Measurements from ENCODE around the gene FAM111A. TPM values are rescaled to one million over a fixed set of nuclear protein-coding genes. Genes with fewer than 3 reads are reported as not detected.

The FAM111A gene
- total RNA-seq, 6 donors from 2014 or later = 29.9 to 78.6 (median 53.8) TPM

DNA sequence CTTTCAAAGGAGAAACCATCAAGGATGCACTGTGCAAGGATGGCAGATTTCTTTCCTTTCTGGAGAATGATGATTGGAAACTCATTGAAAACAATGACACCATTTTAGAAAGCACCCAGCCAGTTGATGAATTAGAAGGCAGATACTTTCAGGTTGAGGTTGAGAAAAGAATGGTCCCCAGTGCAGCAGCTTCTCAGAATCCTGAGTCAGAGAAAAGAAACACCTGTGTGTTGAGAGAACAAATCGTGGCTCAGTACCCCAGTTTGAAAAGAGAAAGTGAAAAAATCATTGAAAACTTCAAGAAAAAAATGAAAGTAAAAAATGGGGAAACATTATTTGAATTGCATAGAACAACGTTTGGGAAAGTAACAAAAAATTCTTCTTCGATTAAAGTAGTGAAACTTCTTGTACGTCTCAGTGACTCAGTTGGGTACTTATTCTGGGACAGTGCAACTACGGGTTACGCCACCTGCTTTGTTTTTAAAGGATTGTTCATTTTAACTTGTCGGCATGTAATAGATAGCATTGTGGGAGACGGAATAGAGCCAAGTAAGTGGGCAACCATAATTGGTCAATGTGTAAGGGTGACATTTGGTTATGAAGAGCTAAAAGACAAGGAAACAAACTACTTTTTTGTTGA is 9.8 kb downstream of the FAM111A start:
- 88 to 89% methylated on average over 8 of the region's 8 CpGs for WGBS, 2 donors
- ATAC-seq (ENCODE audit: low FRiP score in 2 of 2) (no peak), DNase-seq (no peak)
- TF ChIP-seq POLR2AphosphoS5 (IDR thresholded peaks at IDR 0.05) (no peak), EP300 (IDR thresholded peaks at IDR 0.05) (no peak), POLR2A (IDR thresholded peaks at IDR 0.05) (no peak)
- TF ChIP-seq, protein P1, sequence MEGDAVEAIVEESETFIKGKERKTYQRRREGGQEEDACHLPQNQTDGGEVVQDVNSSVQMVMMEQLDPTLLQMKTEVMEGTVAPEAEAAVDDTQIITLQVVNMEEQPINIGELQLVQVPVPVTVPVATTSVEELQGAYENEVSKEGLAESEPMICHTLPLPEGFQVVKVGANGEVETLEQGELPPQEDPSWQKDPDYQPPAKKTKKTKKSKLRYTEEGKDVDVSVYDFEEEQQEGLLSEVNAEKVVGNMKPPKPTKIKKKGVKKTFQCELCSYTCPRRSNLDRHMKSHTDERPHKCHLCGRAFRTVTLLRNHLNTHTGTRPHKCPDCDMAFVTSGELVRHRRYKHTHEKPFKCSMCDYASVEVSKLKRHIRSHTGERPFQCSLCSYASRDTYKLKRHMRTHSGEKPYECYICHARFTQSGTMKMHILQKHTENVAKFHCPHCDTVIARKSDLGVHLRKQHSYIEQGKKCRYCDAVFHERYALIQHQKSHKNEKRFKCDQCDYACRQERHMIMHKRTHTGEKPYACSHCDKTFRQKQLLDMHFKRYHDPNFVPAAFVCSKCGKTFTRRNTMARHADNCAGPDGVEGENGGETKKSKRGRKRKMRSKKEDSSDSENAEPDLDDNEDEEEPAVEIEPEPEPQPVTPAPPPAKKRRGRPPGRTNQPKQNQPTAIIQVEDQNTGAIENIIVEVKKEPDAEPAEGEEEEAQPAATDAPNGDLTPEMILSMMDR (IDR thresholded peaks at IDR 0.05) = no peak
- no peak overlapping the region for H3K27ac ChIP-seq
- H3K27me3 ChIP-seq = no peaks in the 10 kb centered on the region
- no peaks in the 10 kb centered on the region for H3K4me1 ChIP-seq
- peaks cover 0 to 28% (median 7%) of the 10 kb centered on the region in 4 donors for H3K36me3 ChIP-seq
- H3K9me3 ChIP-seq = no peaks in the 10 kb centered on the region
- no peak overlapping the region for H3K4me3 ChIP-seq

DNA sequence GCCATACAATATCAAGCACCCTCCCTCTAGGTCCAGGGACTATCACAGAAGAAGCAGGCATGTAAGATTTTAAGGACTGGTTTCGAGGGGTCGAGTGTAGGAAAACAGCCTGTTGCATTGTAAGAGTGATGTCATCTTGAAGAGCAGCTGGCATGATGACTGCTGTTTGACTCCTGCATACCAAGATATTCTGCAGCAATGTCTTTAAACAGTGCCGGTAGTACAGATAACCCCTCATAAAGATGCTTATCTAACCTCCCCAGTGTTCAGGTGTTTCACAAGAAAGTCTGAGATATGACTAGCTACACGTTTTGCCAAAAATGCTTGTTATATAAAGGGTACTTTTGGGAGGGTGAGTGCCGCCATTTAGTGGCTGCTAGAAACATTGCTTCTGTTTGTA is 12.0 kb downstream of the FAM111A start:
- 63 to 65% methylated on average over 5 of the region's 5 CpGs for WGBS, 2 donors
- Histone ChIP-seq H3K4me3 (no peak overlapping the region), H3K27ac (no peak overlapping the region), H3K36me3 (peaks cover 0 to 14% (median 4%) of the 10 kb centered on the region in 4 donors), H3K9me3 (no peaks in the 10 kb centered on the region), H3K27me3 (no peaks in the 10 kb centered on the region), H3K4me1 (peaks cover 0 to 9% (median 6%) of the 10 kb centered on the region in 4 donors)
- TF ChIP-seq POLR2A (IDR thresholded peaks at IDR 0.05) (no peak), POLR2AphosphoS5 (IDR thresholded peaks at IDR 0.05) (no peak), EP300 (IDR thresholded peaks at IDR 0.05) (no peak)
- DNase-seq = no peak
- ATAC-seq (ENCODE audit: low FRiP score in 2 of 2) = no peak

DNA sequence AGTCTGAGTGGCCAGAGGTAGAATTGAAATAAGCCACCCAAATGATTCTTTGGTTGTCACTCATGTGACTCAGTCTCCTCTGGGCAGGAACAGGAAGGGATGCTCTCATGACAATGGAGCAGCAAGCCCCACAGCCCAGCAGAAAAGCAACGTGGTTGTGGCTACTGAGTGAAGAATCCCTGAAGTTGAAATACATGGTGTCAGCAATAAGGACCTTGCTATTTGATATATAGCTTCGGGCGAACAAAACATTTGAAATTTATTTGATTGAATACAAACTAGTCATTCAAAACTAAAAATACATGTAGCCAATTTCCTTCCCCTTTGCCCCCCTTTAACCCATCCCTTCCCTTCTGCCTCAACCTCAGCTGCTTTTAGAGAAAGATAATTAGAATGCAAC is 14.8 kb downstream of the FAM111A start:
- no peak for DNase-seq
- H3K4me3 ChIP-seq = no peak overlapping the region
- H3K27ac ChIP-seq = no peak overlapping the region
- H3K27me3 ChIP-seq = no peaks in the 10 kb centered on the region
- H3K9me3 ChIP-seq = no peaks in the 10 kb centered on the region
- WGBS, 2 donors = 63 to 64% methylated on average over 3 of the region's 3 CpGs
- TF ChIP-seq POLR2AphosphoS5 (IDR thresholded peaks at IDR 0.05) (no peak), POLR2A (IDR thresholded peaks at IDR 0.05) (no peak), EP300 (IDR thresholded peaks at IDR 0.05) (no peak)
- TF ChIP-seq, protein P1 (IDR thresholded peaks at IDR 0.05) = no peak
- no peak for ATAC-seq (ENCODE audit: low FRiP score in 2 of 2)
- peaks cover 0 to 9% (median 6%) of the 10 kb centered on the region in 4 donors for H3K4me1 ChIP-seq
- peaks cover 0 to under 1% (median 0%) of the 10 kb centered on the region in 4 donors for H3K36me3 ChIP-seq

DNA sequence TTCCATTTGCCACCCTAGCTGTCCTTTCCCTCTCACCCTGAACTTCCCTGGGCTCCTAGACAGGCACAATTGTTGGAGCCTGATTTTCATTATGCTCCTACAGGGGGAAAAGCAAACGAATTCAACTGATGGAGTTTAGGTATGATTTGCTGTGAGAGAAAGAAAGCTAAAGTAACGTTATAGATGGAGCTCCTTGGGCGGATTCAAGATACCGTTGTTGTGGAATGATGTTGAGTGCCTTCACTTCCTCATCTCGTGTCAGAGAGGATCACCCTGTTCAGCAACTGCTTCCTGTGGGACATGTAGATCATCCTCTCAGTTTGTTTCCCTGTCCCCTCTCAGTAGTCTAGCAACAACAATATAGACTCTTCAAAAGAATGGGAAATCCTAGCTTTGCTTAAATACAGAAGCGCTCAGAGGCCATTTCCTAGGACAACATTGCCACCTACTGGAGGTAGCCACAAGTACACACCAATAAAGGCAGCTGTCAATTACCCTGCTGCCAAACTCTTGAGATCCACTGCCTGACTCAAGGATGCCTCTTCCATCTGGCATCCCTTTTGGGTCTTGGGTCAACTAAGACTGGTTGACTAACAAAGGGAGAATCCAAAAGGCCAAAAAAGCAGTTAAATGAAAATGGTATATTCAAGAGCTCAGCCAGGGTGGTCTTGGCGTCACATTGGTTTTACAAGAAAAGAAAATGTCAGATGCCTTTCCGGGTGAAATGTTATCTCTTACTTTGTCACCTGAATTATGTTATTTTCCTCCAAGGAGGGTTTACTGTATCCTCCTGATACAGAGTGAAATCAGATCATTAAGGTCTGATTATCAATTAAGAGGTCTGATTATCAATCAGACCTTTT is 15.8 kb downstream of the FAM111A start:
- 35 to 37% methylated on average over 8 of the region's 8 CpGs for WGBS, 2 donors
- ATAC-seq (ENCODE audit: low FRiP score in 2 of 2) (peak; percentile 80 to 95), DNase-seq (peak in 1 of 2 donors; percentile 65)
- TF ChIP-seq EP300 (IDR thresholded peaks at IDR 0.05) = peak in 1 of 4 donors; percentile 32
- no peak for TF ChIP-seq POLR2AphosphoS5 (IDR thresholded peaks at IDR 0.05)
- TF ChIP-seq, protein P1 (IDR thresholded peaks at IDR 0.05) = peak; percentile 71 to 87 (median 84)
- TF ChIP-seq POLR2A (IDR thresholded peaks at IDR 0.05) = no peak
- peaks cover 0 to 9% (median 6%) of the 10 kb centered on the region in 4 donors for H3K4me1 ChIP-seq
- H3K27me3 ChIP-seq = no peaks in the 10 kb centered on the region
- H3K9me3 ChIP-seq = no peaks in the 10 kb centered on the region
- H3K27ac ChIP-seq = no peak overlapping the region
- no peak overlapping the region for H3K4me3 ChIP-seq
- H3K36me3 ChIP-seq = no peaks in the 10 kb centered on the region

DNA sequence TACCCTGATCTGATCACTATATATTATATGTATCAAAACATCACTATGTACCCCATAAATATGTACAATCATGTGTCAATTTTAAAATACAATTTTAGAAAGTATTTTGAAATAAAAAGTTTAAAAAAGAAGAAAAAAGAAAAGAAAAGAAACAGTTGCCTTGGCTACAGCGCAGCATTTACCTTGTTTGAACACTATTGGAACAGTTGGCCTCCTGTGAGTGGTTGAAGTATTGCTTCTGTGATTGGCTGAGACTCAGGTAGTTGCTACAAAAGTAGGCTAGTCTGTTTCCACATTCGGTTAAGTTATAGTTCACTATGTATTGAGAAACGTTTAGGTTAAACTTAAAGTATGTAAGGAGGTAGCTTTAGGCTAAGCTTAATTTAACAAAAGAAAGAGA is 21.4 kb downstream of the FAM111A start:
- TF ChIP-seq POLR2AphosphoS5 (IDR thresholded peaks at IDR 0.05) (no peak), POLR2A (IDR thresholded peaks at IDR 0.05) (no peak), EP300 (IDR thresholded peaks at IDR 0.05) (no peak)
- TF ChIP-seq, protein P1 (IDR thresholded peaks at IDR 0.05) = no peak
- no peak for DNase-seq
- no peaks in the 10 kb centered on the region for H3K36me3 ChIP-seq
- no peak overlapping the region for H3K27ac ChIP-seq
- H3K9me3 ChIP-seq = no peaks in the 10 kb centered on the region
- no peak for ATAC-seq (ENCODE audit: low FRiP score in 2 of 2)
- WGBS, 2 donors = 78% methylated on average over 3 of the region's 3 CpGs
- H3K4me1 ChIP-seq = no peaks in the 10 kb centered on the region
- H3K4me3 ChIP-seq = no peak overlapping the region
- no peaks in the 10 kb centered on the region for H3K27me3 ChIP-seq

All from upper lobe of left lung (tissue), 6 donors.